ENCODE measurements around the gene ZXDC. TPM values are rescaled to one million over a fixed set of nuclear protein-coding genes. Genes with fewer than 3 reads are reported as not detected.

ZXDC gene
- polyA plus RNA-seq, 3 donors: 29.9 to 34.0 (median 31.6) TPM

GRCh38 chr3:126493051-126493450 lies 17.4 kb upstream of the ZXDC start:
- DNase-seq (ENCODE audit: low read depth in 3 of 3, low spot score in 2 of 3): no peak

- no peak for DNase-seq (ENCODE audit: low read depth in 3 of 3, low spot score in 2 of 3)
Measured at GRCh38 chr3:126491221-126492013, 15.7 kb upstream of the ZXDC start.

GRCh38 chr3:126490619-126491018 lies 14.9 kb upstream of the ZXDC start:
- no peak for DNase-seq (ENCODE audit: low read depth in 3 of 3, low spot score in 2 of 3)

- no peak for DNase-seq (ENCODE audit: low read depth in 3 of 3, low spot score in 2 of 3)
Measured at GRCh38 chr3:126488886-126489569, 13.3 kb upstream of the ZXDC start.

DNA sequence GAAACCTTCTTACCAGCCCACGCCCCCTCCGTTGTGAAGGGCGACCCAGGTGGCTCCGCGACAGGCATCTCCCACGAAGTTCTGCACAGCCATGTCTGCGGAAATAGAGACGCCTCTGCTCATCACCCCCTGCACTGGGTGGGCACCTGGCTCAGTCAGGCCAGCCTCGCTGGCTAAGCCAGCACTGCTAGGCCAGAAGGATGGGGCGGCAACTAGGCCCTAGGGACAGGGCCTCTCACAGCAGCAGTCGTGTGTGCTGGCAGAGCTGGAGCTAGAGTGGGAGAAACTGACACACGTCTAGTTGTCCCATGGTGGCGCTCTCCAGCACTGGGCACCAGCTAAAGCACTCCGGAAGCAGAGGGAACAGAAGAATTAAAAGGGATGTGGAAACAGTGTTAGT lies 12.5 kb upstream of the ZXDC start:
- DNase-seq (ENCODE audit: low read depth in 3 of 3, low spot score in 2 of 3): no peak

GRCh38 chr3:126487151-126487771 lies 11.6 kb upstream of the ZXDC start:
- DNase-seq (ENCODE audit: low read depth in 3 of 3, low spot score in 2 of 3): no peak

- DNase-seq (ENCODE audit: low read depth in 3 of 3, low spot score in 2 of 3): no peak
Measured at GRCh38 chr3:126486360-126486847, 10.7 kb upstream of the ZXDC start.

GRCh38 chr3:126485956-126486355 lies 10.3 kb upstream of the ZXDC start:
- DNase-seq (ENCODE audit: low read depth in 3 of 3, low spot score in 2 of 3): no peak

DNA sequence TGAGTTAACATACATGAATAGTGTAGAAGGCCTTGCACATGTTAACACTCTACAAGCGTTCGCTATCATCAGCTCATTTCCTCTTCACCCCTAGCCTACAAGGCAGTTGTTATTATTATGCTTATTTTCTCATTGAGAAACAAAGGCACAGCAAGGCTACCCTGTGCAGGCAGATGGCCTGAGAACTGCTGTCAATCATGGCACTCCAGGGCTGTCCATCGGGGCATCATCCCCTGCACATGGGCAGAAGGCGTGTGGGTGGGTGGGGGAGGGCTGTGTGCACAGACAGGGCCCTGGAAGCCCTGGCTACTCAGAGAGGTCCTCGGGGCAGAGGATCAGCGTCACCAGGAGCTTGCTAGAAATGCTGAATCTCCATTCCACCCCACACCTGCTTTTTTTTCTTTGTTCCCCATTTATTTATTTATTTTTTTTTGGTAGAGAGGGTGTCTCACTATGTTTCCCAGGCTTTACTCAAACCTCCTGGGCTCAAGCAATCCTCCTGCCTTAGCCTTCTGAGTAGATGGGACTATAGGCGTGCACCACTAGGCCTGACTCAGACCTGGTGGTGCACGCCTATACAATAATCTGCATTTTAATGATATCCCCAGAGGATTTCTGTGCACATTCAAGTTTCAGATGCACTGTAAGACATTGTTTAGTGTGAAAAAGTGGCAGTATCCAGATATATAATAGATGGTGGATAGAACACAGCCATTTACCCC lies 9.6 kb upstream of the ZXDC start:
- DNase-seq (ENCODE audit: low read depth in 3 of 3, low spot score in 2 of 3): no peak

DNA sequence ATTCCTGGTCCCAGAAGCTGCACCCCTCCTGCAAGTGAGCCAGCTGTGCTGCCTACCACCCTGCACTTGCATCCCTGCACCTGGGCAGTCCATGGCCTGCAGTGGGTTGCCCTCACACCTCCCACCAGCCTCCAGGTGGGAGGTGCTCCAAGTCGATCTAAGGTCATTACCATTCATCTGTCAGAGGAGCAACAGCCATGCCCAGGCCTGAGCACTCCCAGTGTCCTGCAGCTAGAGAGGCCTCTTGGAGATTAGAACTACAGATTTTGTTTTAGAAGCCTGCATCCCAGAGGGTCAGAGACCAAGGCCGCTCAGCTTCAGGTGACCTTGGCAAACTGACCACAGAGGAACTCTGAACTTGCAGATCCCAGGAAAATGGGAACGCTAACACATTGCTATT lies 9.0 kb upstream of the ZXDC start:
- no peak for DNase-seq (ENCODE audit: low read depth in 3 of 3, low spot score in 2 of 3)

DNA sequence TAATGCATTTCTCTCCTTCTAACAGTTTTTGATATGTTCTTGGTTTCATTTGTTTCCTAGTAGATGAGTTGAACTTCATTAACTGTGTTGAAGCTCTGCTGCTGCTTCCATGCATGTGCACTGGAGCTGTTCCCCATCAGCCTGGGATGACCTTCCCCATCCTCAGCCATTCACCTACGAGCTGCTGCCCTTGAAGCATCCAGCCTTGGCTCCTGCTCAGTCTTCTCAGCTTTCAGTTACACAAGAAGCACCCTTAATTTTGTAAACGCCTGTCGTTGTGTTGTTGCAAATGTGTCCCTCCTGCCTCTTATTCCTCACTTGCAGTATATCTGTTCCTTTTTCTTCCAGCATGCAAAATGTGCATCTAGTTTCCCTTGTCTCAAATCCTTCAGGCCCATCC lies 8.5 kb upstream of the ZXDC start:
- DNase-seq (ENCODE audit: low read depth in 3 of 3, low spot score in 2 of 3): no peak

- DNase-seq (ENCODE audit: low read depth in 3 of 3, low spot score in 2 of 3): no peak
Measured at GRCh38 chr3:126483321-126483761, 7.7 kb upstream of the ZXDC start.

GRCh38 chr3:126482503-126483255 lies 7.0 kb upstream of the ZXDC start:
- no peak for DNase-seq (ENCODE audit: low read depth in 3 of 3, low spot score in 2 of 3)

GRCh38 chr3:126481808-126482502 lies 6.3 kb upstream of the ZXDC start:
- DNase-seq (ENCODE audit: low read depth in 3 of 3, low spot score in 2 of 3): no peak

- no peak for DNase-seq (ENCODE audit: low read depth in 3 of 3, low spot score in 2 of 3)
Measured at GRCh38 chr3:126480861-126481260, 5.2 kb upstream of the ZXDC start.

- DNase-seq (ENCODE audit: low read depth in 3 of 3, low spot score in 2 of 3): no peak
Measured at GRCh38 chr3:126480206-126480605, 4.5 kb upstream of the ZXDC start.

DNA sequence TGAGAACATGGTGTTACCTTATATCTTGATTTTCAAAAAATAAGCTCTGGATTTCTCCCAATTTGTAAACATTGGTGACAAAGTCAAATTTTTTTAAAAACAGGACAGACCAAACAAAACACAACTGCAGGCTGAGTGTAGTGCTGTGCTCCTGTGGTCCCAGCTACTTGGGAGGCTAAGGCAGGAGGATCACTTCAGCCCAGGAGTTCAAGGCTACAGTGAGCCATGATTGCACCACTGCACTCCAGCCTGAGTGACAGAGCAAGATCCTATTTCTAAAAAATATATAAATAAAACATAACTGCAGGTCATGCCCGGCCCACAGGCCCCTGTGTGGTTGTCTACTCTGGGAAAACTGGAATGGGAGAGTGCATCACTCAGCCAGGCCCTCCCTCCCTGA lies 4.0 kb upstream of the ZXDC start:
- DNase-seq (ENCODE audit: low read depth in 3 of 3, low spot score in 2 of 3): no peak

DNA sequence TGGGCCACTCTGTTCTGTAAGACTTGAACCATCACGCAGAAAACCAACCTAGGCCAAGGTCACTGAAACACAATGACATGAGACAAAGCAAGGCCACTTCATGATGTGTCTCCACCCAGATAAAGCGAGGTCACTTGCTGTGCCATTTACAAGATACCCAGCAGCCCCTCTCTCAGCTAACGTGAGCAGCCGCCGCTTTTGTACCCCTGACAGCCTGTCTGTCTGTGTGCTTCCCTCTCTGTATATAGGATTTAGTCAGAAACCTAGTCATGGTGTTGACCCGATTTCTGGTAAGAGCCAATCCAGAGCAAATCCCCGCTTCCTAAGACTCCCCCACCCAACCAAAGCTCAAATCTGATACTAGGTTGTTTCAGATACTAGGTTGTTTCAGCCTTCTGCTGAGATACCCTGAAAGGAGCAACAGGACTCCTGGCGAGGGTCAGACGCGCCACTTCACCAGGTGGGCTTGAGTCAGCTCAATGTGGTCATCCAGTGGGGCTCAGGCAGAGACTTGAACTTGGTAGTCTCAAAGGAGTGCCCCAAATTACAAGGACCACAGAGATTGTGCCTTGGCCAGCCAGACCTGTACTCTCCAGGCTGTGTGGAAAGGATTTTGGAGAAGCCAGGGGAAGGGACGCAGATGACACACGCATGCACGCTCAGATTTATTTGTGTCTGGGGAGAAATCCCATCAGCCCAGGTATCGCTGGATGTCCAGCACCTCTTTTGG lies 3.1 kb upstream of the ZXDC start:
- DNase-seq (ENCODE audit: low read depth in 3 of 3, low spot score in 2 of 3): no peak

DNA sequence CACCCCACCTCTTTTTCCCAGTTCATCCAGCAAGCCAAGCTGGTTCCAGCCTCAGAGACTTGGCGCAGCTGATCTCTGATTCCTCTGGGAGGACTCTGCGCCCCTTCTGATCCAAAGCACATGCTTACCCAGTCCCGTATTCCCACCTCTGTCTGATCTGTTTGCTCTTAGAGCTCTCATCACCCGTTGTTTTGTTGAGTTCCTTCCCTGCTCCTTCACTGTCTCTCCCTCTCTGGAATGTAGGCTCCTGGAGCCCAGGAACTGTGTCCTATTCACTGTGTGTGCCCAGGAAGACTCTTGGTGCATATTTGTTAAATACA lies 1.3 kb upstream of the ZXDC start:
- DNase-seq (ENCODE audit: low read depth in 3 of 3, low spot score in 2 of 3): no peak
